Esophagus muscularis mucosa (tissue), 4 donors: ENCODE data around the gene IL10. TPM values are rescaled to one million over a fixed set of nuclear protein-coding genes. Genes with fewer than 3 reads are reported as not detected.
"Not testable (repeated sequence)": the region's sequence is repeated elsewhere in the genome, so short reads cannot be mapped to it uniquely, and the experiment has no call there.

Experiments
- DNase-seq: peaks from one replicate; pipeline ENCODE4 v3.0.0-alpha.2; 2017; ENCODE audit errors: extremely low spot score
- H3K27ac ChIP-seq, 4 donors: fragments of 200-600 bp; sonication (generic); replicated peaks in 1 of 4; 1 replicate in 3 of 4; 2 replicates in 1 of 4; pipeline ENCODE4 v1.5.1; 2016 to 2019; ENCODE audit warnings: mild to moderate bottlenecking in 1 of 4
- H3K27me3 ChIP-seq, 4 donors: fragments of 200-600 bp; sonication (generic); one replicate each; pipeline versions ENCODE4 v1.5.1 to v1.6.0; 2016 to 2019
- H3K36me3 ChIP-seq, 4 donors: fragments of 200-600 bp; sonication (generic); one replicate each; pipeline ENCODE4 v1.5.1; 2016 to 2019
- H3K4me1 ChIP-seq, 4 donors: fragments of 200-600 bp; sonication (generic); one replicate each; pipeline ENCODE4 v1.5.1; 2016 to 2019
- H3K4me3 ChIP-seq, 4 donors: fragments of 200-600 bp; sonication (generic); 1 replicate in 2 of 4; 2 replicates in 2 of 4; pipeline ENCODE4 v1.5.1; 2016 to 2019; ENCODE audit warnings: mild to moderate bottlenecking in 4 of 4, moderate library complexity in 1 of 4
- H3K9me3 ChIP-seq, 4 donors: fragments of 200-600 bp; sonication (generic); 1 replicate in 3 of 4; 2 replicates in 1 of 4; pipeline ENCODE4 v1.5.1; 2016 to 2019
- CTCF ChIP-seq, 3 experiments: fragments of 200-600 bp in 2 of 3; fragments of 450-650 bp in 1 of 3; sonication (generic) in 2 of 3; IDR thresholded peaks; one replicate each; pipeline ENCODE4 v1.5.1; 2017 to 2019; ENCODE audit warnings: antibody characterized with exemption in 3 of 3, mild to moderate bottlenecking in 2 of 3, moderate library complexity in 1 of 3
- EP300 ChIP-seq: sonication (generic); formaldehyde crosslinking; IDR thresholded peaks from one replicate; pipeline ENCODE4 v1.6.1; 2017; ENCODE audit warnings: antibody characterized with exemption
- POLR2A ChIP-seq: fragments of 450-650 bp; IDR thresholded peaks from one replicate; pipeline ENCODE4 v1.6.1; 2017; ENCODE audit warnings: antibody characterized with exemption, moderate library complexity, mild to moderate bottlenecking, low read depth
- POLR2AphosphoS5 ChIP-seq, 2 donors: sonication (generic); formaldehyde crosslinking; IDR thresholded peaks; one replicate each; pipeline ENCODE4 v1.6.1; 2017; ENCODE audit warnings: antibody characterized with exemption in 2 of 2
- WGBS: methylation state at CpG from one replicate; pipeline ENCODE4 v1.1.5; 2018; 5-methylcytosine and 5-hydroxymethylcytosine counted together
- intact Hi-C: fragments of 100-400 bp; cut with DNase I; formaldehyde crosslinking; loops from one replicate; pipeline ENCODE4 v1.15.1; 2023
- total RNA-seq, 4 donors: library from RNA; depleted of rRNA; stranded (reverse); fragments of >200 nt; gene quantifications; one replicate each; pipeline versions ENCODE4 v1.1.0 to v1.2.1, GENCODE V29; 2016

IL10 gene
- total RNA-seq, 4 donors from 2014 or later, result 0.83 to 5.1 (median 3.5) TPM

- H3K27ac ChIP-seq, result no peak overlapping the region
- H3K4me1 ChIP-seq, result no peaks in the 10 kb centered on the region
- WGBS, result 49% methylated on average over 8 of the region's 8 CpGs
- TF ChIP-seq POLR2AphosphoS5 (IDR thresholded peaks at IDR 0.05) (peak; percentile 24 to 37), EP300 (no peak), CTCF (IDR thresholded peaks at IDR 0.05) (no peak)
- no peak for DNase-seq
- H3K9me3 ChIP-seq, result peaks cover 0 to 4% (median 0%) of the 10 kb centered on the region in 4 donors
- no peaks in the 10 kb centered on the region for H3K36me3 ChIP-seq
- intact Hi-C loops, result no loop called here
- H3K27me3 ChIP-seq, result no peaks in the 10 kb centered on the region
- no peak overlapping the region for H3K4me3 ChIP-seq
Measured at GRCh38 chr1:206766251-206766856, 5.9 kb downstream of the IL10 start.

GRCh38 chr1:206765771-206766170, 6.5 kb downstream of the IL10 start:
- H3K4me1 ChIP-seq, H3K27ac ChIP-seq, DNase-seq, H3K27me3 ChIP-seq, H3K9me3 ChIP-seq, H3K4me3 ChIP-seq, H3K36me3 ChIP-seq, intact Hi-C loops: not testable (repeated sequence)
- WGBS, result 89% methylated on average over 1 of the region's 1 CpG

- H3K9me3 ChIP-seq, intact Hi-C loops, DNase-seq, H3K27ac ChIP-seq, H3K27me3 ChIP-seq, H3K4me1 ChIP-seq, H3K36me3 ChIP-seq, H3K4me3 ChIP-seq: not testable (repeated sequence)
- WGBS, result 88% methylated on average over 12 of the region's 12 CpGs
Measured at GRCh38 chr1:206762741-206763364, 9.4 kb downstream of the IL10 start.

GRCh38 chr1:206761159-206761768, 11.0 kb downstream of the IL10 start:
- no peaks in the 10 kb centered on the region for H3K27me3 ChIP-seq
- H3K36me3 ChIP-seq, result no peaks in the 10 kb centered on the region
- no peak for DNase-seq
- H3K9me3 ChIP-seq, result peaks cover 0 to 4% (median 0%) of the 10 kb centered on the region in 4 donors
- no peak overlapping the region for H3K27ac ChIP-seq
- 87% methylated on average over 6 of the region's 6 CpGs for WGBS
- no peak overlapping the region for H3K4me3 ChIP-seq
- TF ChIP-seq EP300 (no peak), POLR2AphosphoS5 (IDR thresholded peaks at IDR 0.05) (no peak), POLR2A (no peak), CTCF (IDR thresholded peaks at IDR 0.05) (no peak)
- intact Hi-C loops, result no loop called here
- H3K4me1 ChIP-seq, result no peaks in the 10 kb centered on the region

- no peaks in the 10 kb centered on the region for H3K36me3 ChIP-seq
- no peaks in the 10 kb centered on the region for H3K4me1 ChIP-seq
- DNase-seq, result no peak
- peaks cover 0 to 4% (median 0%) of the 10 kb centered on the region in 4 donors for H3K9me3 ChIP-seq
- no peaks in the 10 kb centered on the region for H3K27me3 ChIP-seq
- no peak for TF ChIP-seq POLR2AphosphoS5 (IDR thresholded peaks at IDR 0.05)
- TF ChIP-seq POLR2A, result no peak
- no peak for TF ChIP-seq EP300
- intact Hi-C loops, result no loop called here
- 94% methylated on average over 1 of the region's 1 CpG for WGBS
- no peak overlapping the region for H3K4me3 ChIP-seq
- no peak overlapping the region for H3K27ac ChIP-seq
Measured at GRCh38 chr1:206760590-206760989, 11.7 kb downstream of the IL10 start.

GRCh38 chr1:206757524-206758266, 14.6 kb downstream of the IL10 start:
- WGBS, result 79% methylated on average over 13 of the region's 13 CpGs
- no peaks in the 10 kb centered on the region for H3K36me3 ChIP-seq
- DNase-seq, result no peak
- peaks cover 0 to 4% (median 0%) of the 10 kb centered on the region in 4 donors for H3K27me3 ChIP-seq
- TF ChIP-seq POLR2AphosphoS5 (IDR thresholded peaks at IDR 0.05) (no peak), POLR2A (no peak), CTCF (IDR thresholded peaks at IDR 0.05) (no peak), EP300 (no peak)
- no peaks in the 10 kb centered on the region for H3K9me3 ChIP-seq
- no peak overlapping the region for H3K27ac ChIP-seq
- H3K4me1 ChIP-seq, result no peaks in the 10 kb centered on the region
- no peak overlapping the region for H3K4me3 ChIP-seq
- intact Hi-C loops, result no loop called here
